Muscle layer of duodenum (tissue), 2 donors: ENCODE results near the gene GNG12.

Experiments used
- H3K27ac ChIP-seq: one replicate; pipeline ENCODE4 v1.7.0; 2013; ENCODE audit warnings: mild to moderate bottlenecking, low read length
- H3K27me3 ChIP-seq: one replicate; pipeline ENCODE4 v1.7.0; 2013; ENCODE audit warnings: low read depth, mild to moderate bottlenecking, control low read depth, low read length
- H3K36me3 ChIP-seq, 2 donors: one replicate each; pipeline ENCODE4 v1.7.0; 2013; ENCODE audit warnings: low read length in 2 of 2, control low read depth in 1 of 2, mild to moderate bottlenecking in 1 of 2; ENCODE audit not compliant: insufficient read depth in 2 of 2, control insufficient read depth in 1 of 2
- H3K4me1 ChIP-seq, 2 donors: one replicate each; pipeline ENCODE4 v1.7.0; 2013; ENCODE audit warnings: low read length in 2 of 2, mild to moderate bottlenecking in 2 of 2, control low read depth in 1 of 2, moderate library complexity in 1 of 2; ENCODE audit not compliant: insufficient read depth in 2 of 2, control insufficient read depth in 1 of 2
- H3K4me3 ChIP-seq, 2 donors: one replicate each; pipeline ENCODE4 v1.7.0; 2013; ENCODE audit warnings: low read length in 2 of 2, low read depth in 1 of 2, mild to moderate bottlenecking in 1 of 2
- H3K9me3 ChIP-seq, 2 donors: one replicate each; pipeline ENCODE4 v1.7.0; 2013; ENCODE audit warnings: low read length in 2 of 2, control low read depth in 1 of 2, mild to moderate bottlenecking in 1 of 2; ENCODE audit not compliant: control insufficient read depth in 1 of 2
- donor health status: healthy.

Gene GNG12

GRCh38 chr1:67749844-67750690, 83.2 kb downstream of the GNG12 start:
- no peaks in the 10 kb centered on the region for H3K27me3 ChIP-seq
- H3K9me3 ChIP-seq = no peaks in the 10 kb centered on the region
- H3K4me1 ChIP-seq = peaks cover 30 to 33% of the 10 kb centered on the region in 2 donors
- no peaks in the 10 kb centered on the region for H3K36me3 ChIP-seq
- peak overlapping the region; percentile 77 for H3K27ac ChIP-seq
- H3K4me3 ChIP-seq = no peak overlapping the region

- Histone ChIP-seq H3K27me3 (no peaks in the 10 kb centered on the region), H3K27ac (peak overlapping the region; percentile 77), H3K4me3 (no peak overlapping the region), H3K4me1 (peaks cover 30 to 33% of the 10 kb centered on the region in 2 donors), H3K9me3 (no peaks in the 10 kb centered on the region), H3K36me3 (no peaks in the 10 kb centered on the region)
Observed at GRCh38 chr1:67749263-67749843, 83.9 kb downstream of the GNG12 start.

- peak overlapping the region; percentile 77 for H3K27ac ChIP-seq
- H3K27me3 ChIP-seq = no peaks in the 10 kb centered on the region
- peaks cover 30 to 33% of the 10 kb centered on the region in 2 donors for H3K4me1 ChIP-seq
- no peaks in the 10 kb centered on the region for H3K9me3 ChIP-seq
- peak overlapping the region; percentile 1 to 14 for H3K4me3 ChIP-seq
- H3K36me3 ChIP-seq = no peaks in the 10 kb centered on the region
Observed at GRCh38 chr1:67748630-67749029, 84.6 kb downstream of the GNG12 start.

- H3K4me1 ChIP-seq = peaks cover 26 to 33% of the 10 kb centered on the region in 2 donors
- H3K4me3 ChIP-seq = peak overlapping the region in 1 of 2 donors; percentile 14
- H3K27me3 ChIP-seq = no peaks in the 10 kb centered on the region
- H3K27ac ChIP-seq = peak overlapping the region; percentile 77
- no peaks in the 10 kb centered on the region for H3K9me3 ChIP-seq
- H3K36me3 ChIP-seq = no peaks in the 10 kb centered on the region
Observed at GRCh38 chr1:67747671-67748546, 85.4 kb downstream of the GNG12 start.

GRCh38 chr1:67745875-67746698, 87.2 kb downstream of the GNG12 start:
- Histone ChIP-seq H3K9me3 (no peaks in the 10 kb centered on the region), H3K4me3 (no peak overlapping the region), H3K27me3 (no peaks in the 10 kb centered on the region), H3K36me3 (no peaks in the 10 kb centered on the region), H3K4me1 (peaks cover 30 to 36% of the 10 kb centered on the region in 2 donors), H3K27ac (peak overlapping the region; percentile 37)

GRCh38 chr1:67743072-67743725, 90.1 kb downstream of the GNG12 start:
- Histone ChIP-seq H3K4me1 (peaks cover 14 to 15% of the 10 kb centered on the region in 2 donors), H3K9me3 (no peaks in the 10 kb centered on the region), H3K4me3 (no peak overlapping the region), H3K27ac (no peak overlapping the region), H3K27me3 (no peaks in the 10 kb centered on the region), H3K36me3 (no peaks in the 10 kb centered on the region)

GRCh38 chr1:67741736-67742135, 91.5 kb downstream of the GNG12 start:
- H3K9me3 ChIP-seq = no peaks in the 10 kb centered on the region
- H3K27ac ChIP-seq = no peak overlapping the region
- peaks cover 9 to 18% of the 10 kb centered on the region in 2 donors for H3K4me1 ChIP-seq
- no peaks in the 10 kb centered on the region for H3K27me3 ChIP-seq
- H3K36me3 ChIP-seq = no peaks in the 10 kb centered on the region
- H3K4me3 ChIP-seq = no peak overlapping the region

GRCh38 chr1:67741121-67741520, 92.1 kb downstream of the GNG12 start:
- Histone ChIP-seq H3K27ac (no peak overlapping the region), H3K4me1 (peaks cover 15 to 24% of the 10 kb centered on the region in 2 donors), H3K27me3 (no peaks in the 10 kb centered on the region), H3K4me3 (no peak overlapping the region), H3K9me3 (no peaks in the 10 kb centered on the region), H3K36me3 (no peaks in the 10 kb centered on the region)

GRCh38 chr1:67740543-67740942, 92.7 kb downstream of the GNG12 start:
- Histone ChIP-seq H3K4me3 (no peak overlapping the region), H3K27me3 (no peaks in the 10 kb centered on the region), H3K9me3 (no peaks in the 10 kb centered on the region), H3K27ac (no peak overlapping the region), H3K4me1 (peaks cover 18 to 26% of the 10 kb centered on the region in 2 donors), H3K36me3 (no peaks in the 10 kb centered on the region)

- no peaks in the 10 kb centered on the region for H3K9me3 ChIP-seq
- H3K27ac ChIP-seq = no peak overlapping the region
- H3K4me3 ChIP-seq = no peak overlapping the region
- H3K4me1 ChIP-seq = peaks cover 19 to 26% of the 10 kb centered on the region in 2 donors
- no peaks in the 10 kb centered on the region for H3K27me3 ChIP-seq
- no peaks in the 10 kb centered on the region for H3K36me3 ChIP-seq
Observed at GRCh38 chr1:67739361-67739760, 93.9 kb downstream of the GNG12 start.
